ENCODE data around the gene APBB1IP. TPM values are rescaled to one million over a fixed set of nuclear protein-coding genes. Genes with fewer than 3 reads are reported as not detected.
"Not testable (repeated sequence)": the region's sequence is repeated elsewhere in the genome, so short reads cannot be mapped to it uniquely, and the experiment has no call there.

Gene APBB1IP
- 16.1 TPM for total RNA-seq

- peak; percentile 87 for ATAC-seq
- peak; percentile 97 for DNase-seq (ENCODE audit: low spot score)
Observed at GRCh38 chr10:26437637-26438461, at the start of gene APBB1IP. APBB1IP (plus strand) TSS chr10:26438341; CDS start chr10:26492327, 53,986 bp downstream.

GRCh38 chr10:26389533-26389932, 48.6 kb upstream of the APBB1IP start:
- ATAC-seq: no peak
- no peak for DNase-seq (ENCODE audit: low spot score)

DNA sequence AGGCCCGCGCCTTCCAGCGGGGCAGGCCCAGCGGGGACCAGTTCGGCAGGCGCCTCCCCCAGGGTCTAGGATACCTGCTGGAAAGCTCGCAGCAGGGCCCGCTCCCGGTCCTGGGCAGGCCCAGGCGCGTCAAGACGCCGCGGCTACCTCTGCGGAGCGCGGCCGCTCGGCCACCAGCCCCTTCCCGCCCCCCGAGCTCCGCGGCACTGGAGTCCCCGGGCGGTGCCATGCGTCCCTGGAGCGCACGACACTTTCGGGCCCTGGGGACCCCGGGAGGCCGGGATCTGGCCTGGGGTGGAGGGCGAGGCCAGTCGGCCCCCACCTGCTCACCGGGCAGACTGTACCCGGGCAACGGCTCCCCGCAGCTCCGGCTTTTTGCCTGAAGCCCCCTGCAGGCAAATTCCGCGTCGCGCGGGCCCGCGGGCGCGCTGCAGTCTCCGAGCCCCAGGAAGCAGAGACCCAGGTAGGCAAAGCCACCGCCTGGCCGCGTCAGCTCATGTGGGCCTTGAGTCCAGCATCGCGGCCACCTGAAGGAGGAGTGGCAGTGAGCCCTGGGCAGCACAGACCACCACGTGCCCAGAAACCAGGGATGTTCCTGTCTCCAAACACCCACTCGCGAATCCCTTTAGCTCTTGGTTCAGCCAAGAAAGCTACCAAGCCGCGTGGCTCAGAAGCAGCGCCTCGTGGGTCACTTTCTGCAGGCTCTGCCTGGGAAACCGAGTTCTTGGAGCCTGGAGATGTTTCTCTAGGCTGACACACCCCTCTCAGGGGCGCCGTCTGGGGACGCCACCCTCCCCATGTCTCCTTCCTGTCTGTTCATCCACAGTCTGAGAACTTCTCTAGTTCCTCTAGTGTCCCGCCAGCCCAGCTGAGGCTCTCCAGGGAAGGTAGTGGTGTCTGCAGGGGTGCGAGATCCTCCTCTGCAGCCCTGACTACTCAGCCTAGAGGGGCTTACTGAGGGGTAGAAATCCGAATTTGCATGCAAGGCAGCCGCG, 46.1 kb upstream of the APBB1IP start:
- ATAC-seq (peak; percentile 56), DNase-seq (ENCODE audit: low spot score) (no peak)

DNA sequence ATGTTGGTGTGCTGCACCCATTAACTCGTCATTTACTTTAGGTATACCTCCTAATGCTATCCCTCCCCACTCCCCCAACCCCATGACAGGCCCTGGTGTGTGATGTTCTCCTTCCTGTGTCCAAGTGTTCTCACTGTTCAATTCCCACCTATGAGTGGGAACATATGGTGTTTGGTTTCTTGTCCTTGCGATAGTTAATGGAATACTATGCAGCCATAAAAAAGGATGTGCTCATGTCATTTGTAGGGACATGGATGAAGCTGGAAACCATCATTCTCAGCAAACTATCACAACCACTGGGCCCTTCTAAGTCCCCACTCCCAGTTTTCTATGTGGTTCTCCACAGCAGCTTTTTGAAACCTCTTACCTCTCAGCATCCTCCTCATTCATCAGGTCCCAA, 39.8 kb upstream of the APBB1IP start:
- ATAC-seq; DNase-seq (ENCODE audit: low spot score): not testable (repeated sequence)

GRCh38 chr10:26407406-26407969, 30.7 kb upstream of the APBB1IP start:
- no peak for DNase-seq (ENCODE audit: low spot score)
- ATAC-seq: no peak

GRCh38 chr10:26408858-26409494, 29.2 kb upstream of the APBB1IP start:
- DNase-seq (ENCODE audit: low spot score) (no peak), ATAC-seq (no peak)

GRCh38 chr10:26410356-26410755, 27.8 kb upstream of the APBB1IP start:
- DNase-seq (ENCODE audit: low spot score) (no peak), ATAC-seq (no peak)

DNA sequence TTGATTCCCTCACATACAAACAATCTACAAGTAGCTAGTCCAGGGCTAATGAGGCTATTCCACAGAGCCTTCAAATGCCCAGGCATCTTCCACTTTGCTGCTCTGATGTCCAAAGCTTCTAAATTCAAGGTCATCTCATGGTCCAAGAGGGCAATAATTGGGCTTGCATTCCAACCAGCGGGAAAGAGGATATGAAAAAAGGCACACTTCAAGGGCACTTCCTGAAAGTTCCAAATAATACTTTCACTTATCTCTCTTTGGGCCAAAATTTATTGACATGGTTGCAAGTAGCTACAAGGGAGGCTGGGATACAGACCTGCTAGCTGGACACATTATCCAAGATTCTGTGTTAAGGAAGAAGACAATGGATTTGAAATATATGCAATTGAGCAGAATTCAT, 25.2 kb upstream of the APBB1IP start:
- DNase-seq (ENCODE audit: low spot score): no peak
- no peak for ATAC-seq

- ATAC-seq (no peak), DNase-seq (ENCODE audit: low spot score) (no peak)
Observed at GRCh38 chr10:26413375-26413774, 24.8 kb upstream of the APBB1IP start.

DNA sequence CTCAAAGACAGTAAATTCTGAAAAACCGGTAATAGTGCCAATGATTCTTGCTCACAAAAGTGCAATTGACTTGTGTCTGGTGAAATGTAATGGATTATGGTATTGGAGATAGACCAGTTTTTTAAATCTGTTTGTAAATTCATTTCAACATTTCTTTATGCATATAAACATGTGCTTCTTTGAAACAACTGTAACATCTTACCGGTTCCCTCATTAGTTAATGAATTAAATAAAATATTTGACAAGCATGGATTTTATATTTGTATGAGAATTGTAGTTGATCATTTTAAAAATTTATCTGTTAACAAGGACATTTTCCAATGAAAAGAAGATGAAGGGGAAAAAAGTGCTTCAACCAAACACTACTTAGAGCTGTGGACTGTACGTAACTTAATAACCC, 21.0 kb upstream of the APBB1IP start:
- no peak for ATAC-seq
- no peak for DNase-seq (ENCODE audit: low spot score)

DNA sequence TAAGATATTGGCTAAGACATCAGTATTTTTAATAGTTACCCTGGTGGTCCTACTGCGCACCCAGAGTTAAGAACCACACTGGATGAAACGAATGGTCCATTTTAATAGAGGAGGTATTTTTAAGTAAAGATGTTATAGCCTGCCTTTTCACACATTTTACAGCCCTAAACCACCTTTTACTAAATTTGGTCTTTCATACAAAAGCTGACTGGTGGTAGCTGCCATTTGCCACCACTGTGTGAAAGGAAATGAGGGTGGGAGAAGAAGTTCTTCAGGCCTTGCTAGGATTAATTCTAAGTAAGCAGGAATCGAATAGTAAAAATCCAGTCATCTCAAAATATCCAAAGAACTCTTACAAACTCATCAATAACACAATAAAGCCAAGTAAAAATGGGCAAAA, 15.2 kb upstream of the APBB1IP start:
- ATAC-seq: no peak
- DNase-seq (ENCODE audit: low spot score): no peak

- no peak for DNase-seq (ENCODE audit: low spot score)
- no peak for ATAC-seq
Observed at GRCh38 chr10:26423722-26424121, 14.4 kb upstream of the APBB1IP start.

GRCh38 chr10:26430641-26431163, 7.4 kb upstream of the APBB1IP start:
- no peak for ATAC-seq

GRCh38 chr10:26432938-26433337, 5.2 kb upstream of the APBB1IP start:
- no peak for ATAC-seq

More at GRCh38 chr10:26430641-26431163, 7.4 kb upstream of the APBB1IP start:
- DNase-seq (ENCODE audit: low spot score): no peak

GRCh38 chr10:26435852-26436251, 2.3 kb upstream of the APBB1IP start:
- peak; percentile 5 for ATAC-seq
- DNase-seq (ENCODE audit: low spot score): no peak

More at GRCh38 chr10:26432938-26433337, 5.2 kb upstream of the APBB1IP start:
- no peak for DNase-seq (ENCODE audit: low spot score)

DNA sequence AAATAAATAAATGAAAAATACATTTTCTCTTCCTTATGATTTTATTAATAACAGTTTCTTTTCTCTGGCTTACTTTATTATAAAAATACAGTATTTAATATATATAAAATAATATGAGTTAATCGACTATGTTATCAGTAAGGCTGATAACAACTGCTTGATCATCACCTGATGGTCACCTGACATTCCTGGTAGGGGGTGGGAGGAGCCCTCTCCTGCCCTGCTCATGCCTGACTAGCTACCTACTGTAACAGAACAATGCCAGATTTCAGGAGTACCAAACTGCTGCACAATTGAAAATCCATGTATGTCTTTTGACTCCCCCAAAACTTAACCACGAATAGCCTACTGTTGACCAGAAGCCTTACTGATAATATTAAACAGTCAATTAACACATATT, 1.3 kb upstream of the APBB1IP start:
- DNase-seq (ENCODE audit: low spot score): no peak

GRCh38 chr10:26438534-26439341, 597 bp downstream of the APBB1IP start:
- ATAC-seq (peak; percentile 65), DNase-seq (ENCODE audit: low spot score) (peak; percentile 79)

More for the DNA sequence above, 1.3 kb upstream of the APBB1IP start:
- no peak for ATAC-seq

- DNase-seq (ENCODE audit: low spot score) (no peak), ATAC-seq (no peak)
Observed at GRCh38 chr10:26439406-26440087, 1.4 kb downstream of the APBB1IP start.

- ATAC-seq (no peak), DNase-seq (ENCODE audit: low spot score) (no peak)
Observed at GRCh38 chr10:26440088-26440470, 1.9 kb downstream of the APBB1IP start.
